Lower leg skin (tissue), 4 donors: ENCODE results near the gene VSIG10. TPM values are rescaled to one million over a fixed set of nuclear protein-coding genes. Genes with fewer than 3 reads are reported as not detected.

Experiments used
- DNase-seq, 2 donors: peaks; one replicate each; pipeline ENCODE4 v3.0.0-alpha.2; 2019; ENCODE audit warnings: low spot score in 2 of 2
- H3K4me3 ChIP-seq: fragments of 200-600 bp; sonication (generic); 2 replicates; pipeline ENCODE4 v1.5.1; 2017; ENCODE audit warnings: mild to moderate bottlenecking, low read depth; ENCODE audit not compliant: poor library complexity, severe bottlenecking
- POLR2A ChIP-seq, 2 donors: fragments of 450-650 bp; IDR thresholded peaks; one replicate each; pipeline ENCODE4 v1.6.1; 2016 to 2017; ENCODE audit warnings: antibody characterized with exemption in 2 of 2, mild to moderate bottlenecking in 1 of 2, moderate library complexity in 1 of 2
- WGBS, 2 donors: methylation state at CpG; one replicate each; pipeline ENCODE4 v1.1.5; 2018; 5-methylcytosine and 5-hydroxymethylcytosine counted together
- intact Hi-C: fragments of 100-400 bp; cut with DNase I; formaldehyde crosslinking; loops from one replicate; pipeline ENCODE4 v1.15.0; 2023; ENCODE audit warnings: low total_unique reads
- total RNA-seq, 4 donors: library from RNA; depleted of rRNA; stranded (reverse); fragments of >200 nt; gene quantifications; one replicate each; pipeline ENCODE4 v1.1.0, GENCODE V29; 2016
- TF ChIP-seq, protein P1 (sequence below), 3 donors: fragments of 450-650 bp; IDR thresholded peaks; one replicate each; pipeline ENCODE4 v1.5.1; 2016; ENCODE audit warnings: antibody characterized with exemption in 3 of 3, mild to moderate bottlenecking in 3 of 3, moderate library complexity in 2 of 3

Gene VSIG10
- total RNA-seq, 4 donors from 2014 or later = 17.1 to 40.1 (median 29.4) TPM

DNA sequence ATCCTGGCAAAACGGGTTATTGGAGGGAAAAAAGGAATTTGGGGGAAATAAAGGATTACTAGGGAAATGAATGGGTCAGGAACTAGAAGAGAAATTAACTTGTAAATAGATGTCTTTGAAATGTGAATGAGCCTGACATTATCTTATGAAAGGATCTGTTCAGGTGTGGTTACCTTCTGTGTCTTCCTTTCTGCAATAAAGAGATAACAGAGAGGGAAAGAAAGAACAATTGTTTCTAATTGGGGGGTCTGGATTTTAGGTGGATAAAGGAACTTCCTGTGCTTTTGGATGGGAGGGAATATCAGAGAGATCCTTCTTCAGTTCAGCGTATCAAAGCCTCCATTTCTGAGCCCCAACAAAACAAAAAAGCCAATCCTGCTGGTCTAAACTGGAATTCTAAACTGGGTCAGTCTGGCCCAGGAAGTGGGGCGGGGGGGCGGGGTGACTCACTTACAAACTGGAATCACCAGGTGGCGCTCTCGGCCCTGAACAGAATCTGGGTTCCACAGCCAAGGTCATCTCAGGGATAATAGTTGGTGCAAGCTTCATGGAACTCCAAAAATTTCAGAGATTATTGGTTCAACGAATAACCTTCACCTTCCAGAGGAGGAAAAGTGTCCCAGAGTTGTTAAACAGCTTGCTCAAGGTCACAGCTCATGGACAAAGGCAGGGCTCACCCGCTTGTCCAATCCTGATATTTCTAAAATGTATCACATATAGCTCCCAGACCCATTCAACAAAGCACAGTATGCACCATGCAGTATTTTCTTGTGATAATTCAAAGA is 17.0 kb upstream of the VSIG10 start:
- intact Hi-C loops = no loop called here
- TF ChIP-seq, protein P1, sequence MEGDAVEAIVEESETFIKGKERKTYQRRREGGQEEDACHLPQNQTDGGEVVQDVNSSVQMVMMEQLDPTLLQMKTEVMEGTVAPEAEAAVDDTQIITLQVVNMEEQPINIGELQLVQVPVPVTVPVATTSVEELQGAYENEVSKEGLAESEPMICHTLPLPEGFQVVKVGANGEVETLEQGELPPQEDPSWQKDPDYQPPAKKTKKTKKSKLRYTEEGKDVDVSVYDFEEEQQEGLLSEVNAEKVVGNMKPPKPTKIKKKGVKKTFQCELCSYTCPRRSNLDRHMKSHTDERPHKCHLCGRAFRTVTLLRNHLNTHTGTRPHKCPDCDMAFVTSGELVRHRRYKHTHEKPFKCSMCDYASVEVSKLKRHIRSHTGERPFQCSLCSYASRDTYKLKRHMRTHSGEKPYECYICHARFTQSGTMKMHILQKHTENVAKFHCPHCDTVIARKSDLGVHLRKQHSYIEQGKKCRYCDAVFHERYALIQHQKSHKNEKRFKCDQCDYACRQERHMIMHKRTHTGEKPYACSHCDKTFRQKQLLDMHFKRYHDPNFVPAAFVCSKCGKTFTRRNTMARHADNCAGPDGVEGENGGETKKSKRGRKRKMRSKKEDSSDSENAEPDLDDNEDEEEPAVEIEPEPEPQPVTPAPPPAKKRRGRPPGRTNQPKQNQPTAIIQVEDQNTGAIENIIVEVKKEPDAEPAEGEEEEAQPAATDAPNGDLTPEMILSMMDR (IDR thresholded peaks at IDR 0.05) = no peak
- TF ChIP-seq POLR2A (IDR thresholded peaks at IDR 0.05) = no peak
- H3K4me3 ChIP-seq = no peak overlapping the region
- peak; percentile 67 to 94 for DNase-seq
- 29% methylated on average over 8 of the region's 8 CpGs for WGBS, 2 donors

DNA sequence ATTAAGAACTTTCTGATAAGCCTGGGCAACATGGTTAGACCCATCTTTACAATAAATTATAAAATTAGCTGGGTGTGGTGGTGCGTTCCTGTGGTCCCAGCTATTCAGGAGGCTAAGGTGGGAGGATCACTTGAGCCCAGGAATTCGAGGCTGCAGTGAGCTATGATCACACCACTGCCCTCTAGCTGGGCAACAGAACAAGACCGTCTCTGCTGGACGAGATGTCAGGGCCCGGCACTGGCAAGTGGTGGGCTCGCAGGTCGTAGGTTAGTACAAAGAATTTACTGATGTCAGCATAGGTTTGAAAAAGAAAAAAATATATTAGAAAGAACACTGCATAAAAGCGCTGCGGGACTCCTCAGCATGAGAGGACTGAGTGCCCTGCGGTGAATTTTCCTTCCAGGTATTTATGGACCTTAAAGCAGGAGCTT is 15.7 kb upstream of the VSIG10 start:
- no peak for DNase-seq
- TF ChIP-seq, protein P1 (IDR thresholded peaks at IDR 0.05) = no peak
- no peak for TF ChIP-seq POLR2A (IDR thresholded peaks at IDR 0.05)
- WGBS, 2 donors = 86 to 87% methylated on average over 10 of the region's 10 CpGs
- intact Hi-C loops = no loop called here
- no peak overlapping the region for H3K4me3 ChIP-seq

DNA sequence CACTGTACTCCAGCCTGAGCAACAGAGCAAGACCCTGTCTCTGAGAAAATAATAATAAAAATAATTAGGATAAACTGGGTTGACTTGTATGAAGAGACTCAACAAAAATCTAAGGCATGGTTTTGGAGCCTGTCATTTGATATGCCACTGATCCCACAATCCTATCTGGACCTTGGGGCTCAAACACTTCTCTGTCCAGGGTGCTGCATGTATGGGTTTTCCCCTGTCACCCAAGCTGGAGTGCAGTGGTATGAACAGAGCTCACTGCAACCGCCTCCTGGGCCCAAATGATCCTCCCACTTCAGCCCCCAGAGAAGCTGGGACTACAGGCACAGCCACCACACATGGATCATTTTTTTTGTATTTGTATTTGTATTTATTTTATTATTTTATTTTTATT is 5.3 kb upstream of the VSIG10 start:
- intact Hi-C loops = no loop called here
- 91 to 92% methylated on average over 1 of the region's 1 CpG for WGBS, 2 donors
- no peak for DNase-seq
- no peak overlapping the region for H3K4me3 ChIP-seq
- TF ChIP-seq, protein P1 (IDR thresholded peaks at IDR 0.05) = no peak
- TF ChIP-seq POLR2A (IDR thresholded peaks at IDR 0.05) = no peak

DNA sequence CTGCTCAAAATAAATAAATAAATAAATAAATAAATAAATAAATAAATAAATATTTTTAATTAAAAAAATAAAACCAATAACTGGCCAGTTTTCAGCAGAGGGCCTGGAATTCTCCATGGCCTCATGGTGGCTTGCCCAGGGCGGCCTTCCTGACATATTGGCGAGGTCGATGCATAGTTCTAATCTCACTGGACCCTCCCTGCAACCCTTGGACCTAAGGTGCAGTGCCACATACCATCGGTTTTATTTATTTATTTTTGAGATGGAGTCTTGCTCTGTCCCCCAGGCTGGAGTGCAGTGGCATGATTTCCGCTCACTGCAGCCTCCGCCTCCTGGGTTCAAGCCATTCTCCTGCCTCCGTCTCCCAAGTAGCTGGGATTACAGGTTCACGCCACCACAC is 3.9 kb upstream of the VSIG10 start:
- DNase-seq = no peak
- no peak overlapping the region for H3K4me3 ChIP-seq
- TF ChIP-seq, protein P1 (IDR thresholded peaks at IDR 0.05) = no peak
- WGBS, 2 donors = 95% methylated on average over 8 of the region's 8 CpGs
- intact Hi-C loops = no loop called here

DNA sequence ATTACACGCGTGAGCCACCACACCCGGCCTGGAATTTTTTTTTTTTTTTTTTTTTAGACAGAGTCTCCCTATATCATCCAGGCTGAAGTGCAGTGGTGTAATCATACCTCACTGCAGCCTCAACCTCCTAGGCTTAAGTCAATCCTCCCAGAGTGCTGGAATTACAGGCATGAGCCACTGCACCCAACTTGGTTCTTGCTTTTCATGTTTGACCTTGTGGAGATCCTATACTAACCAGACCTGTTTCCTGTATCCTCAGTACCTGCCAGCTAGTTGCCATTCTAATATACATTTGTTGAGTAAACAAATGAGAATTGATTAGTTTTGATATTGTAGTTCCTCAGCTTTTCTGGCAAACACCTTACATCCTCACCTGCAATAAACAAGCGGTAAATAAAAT is 3.2 kb upstream of the VSIG10 start:
- TF ChIP-seq, protein P1 (IDR thresholded peaks at IDR 0.05) = no peak
- TF ChIP-seq POLR2A (IDR thresholded peaks at IDR 0.05) = no peak
- DNase-seq = no peak
- no peak overlapping the region for H3K4me3 ChIP-seq
- intact Hi-C loops = no loop called here
- WGBS, 2 donors = 54 to 66% methylated on average over 4 of the region's 4 CpGs

DNA sequence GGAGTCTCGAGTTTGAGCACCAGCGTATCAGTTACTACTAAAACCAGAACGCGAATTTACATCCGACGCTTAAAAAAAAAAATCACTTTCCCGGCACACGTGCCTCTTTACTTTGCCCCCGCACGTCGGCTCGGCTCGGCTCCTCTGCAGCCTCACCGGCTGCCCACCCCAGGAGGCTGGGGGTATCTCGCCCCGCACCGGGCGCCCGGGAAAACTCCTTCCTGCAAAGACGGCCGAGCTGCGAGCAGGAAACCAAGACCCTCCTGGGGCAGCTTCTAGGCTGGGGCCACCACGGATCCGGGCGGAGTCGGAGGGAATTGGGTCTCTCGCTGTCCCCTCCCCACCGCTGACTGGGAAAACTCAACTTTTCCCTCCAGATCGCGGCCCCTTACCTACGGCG is 610 bp downstream of the VSIG10 start:
- TF ChIP-seq, protein P1 (IDR thresholded peaks at IDR 0.05) = no peak
- TF ChIP-seq POLR2A (IDR thresholded peaks at IDR 0.05) = no peak
- DNase-seq = peak in 1 of 2 donors; percentile 88
- intact Hi-C loops = no loop called here
- peak overlapping the region; percentile 43 for H3K4me3 ChIP-seq
- 0% methylated on average over 31 to 32 of the region's 32 CpGs for WGBS, 2 donors
